ENCODE measurements around the gene TLR8. TPM values are rescaled to one million over a fixed set of nuclear protein-coding genes. Genes with fewer than 3 reads are reported as not detected.

Gene TLR8
- total and polyA plus RNA-seq, 2 experiments from 2014 or later, result not detected

GRCh38 chrX:12967711-12968465, 61.5 kb downstream of the TLR8 start:
- ATAC-seq (no peak), DNase-seq (ENCODE audit: low spot score) (no peak)
- H3K27ac Mint-ChIP-seq, result no peak overlapping the region
- no peaks in the 10 kb centered on the region for H3K36me3 ChIP-seq (ENCODE audit: insufficient read depth)
- H3K36me3 Mint-ChIP-seq (ENCODE audit: low read depth), result peaks cover 26% of the 10 kb centered on the region; the same call in 2 of the 3 replicates
- H3K4me2 ChIP-seq, result no peak overlapping the region
- H4K20me1 ChIP-seq (replicated peaks; ENCODE audit: insufficient read depth), result no peaks in the 10 kb centered on the region
- no peaks in the 10 kb centered on the region for H3K4me1 ChIP-seq (ENCODE audit: insufficient read depth)
- peaks cover 22% of the 10 kb centered on the region for H3K4me1 Mint-ChIP-seq
- peaks cover 23% of the 10 kb centered on the region; the same call in 2 of the 3 replicates for H3K9me3 Mint-ChIP-seq
- no peak overlapping the region for H3K4me3 Mint-ChIP-seq
- no peak overlapping the region for H3K4me3 ChIP-seq
- no peak overlapping the region for H3K27ac ChIP-seq (ENCODE audit: low read depth)
- H3K27me3 Mint-ChIP-seq (ENCODE audit: insufficient read depth, low read depth, poor library complexity), result peaks cover 4% of the 10 kb centered on the region
- H3K9me2 ChIP-seq (ENCODE audit: insufficient read depth), result no peaks in the 10 kb centered on the region
- H3F3A ChIP-seq (replicated peaks; ENCODE audit: low read depth), result no peaks in the 10 kb centered on the region
- H2AFZ ChIP-seq, result no peak overlapping the region
- no peaks in the 10 kb centered on the region for H3K79me2 ChIP-seq (replicated peaks; ENCODE audit: insufficient read depth)
- TF ChIP-seq ZNF331 (CRISPR knock-in tag; IDR thresholded peaks at IDR 0.05; ENCODE audit: low read depth) (no peak), EZH2 (IDR thresholded peaks at IDR 0.05; ENCODE audit: low read depth, unreplicated experiment) (no peak), NANOG (IDR thresholded peaks at IDR 0.05; ENCODE audit: borderline replicate concordance) (no peak), POLR2AphosphoS5 (IDR thresholded peaks at IDR 0.05; ENCODE audit: low read depth) (no peak), ETS1 (IDR thresholded peaks at IDR 0.05) (no peak), CREB1 (CRISPR knock-in tag; IDR thresholded peaks at IDR 0.05; ENCODE audit: low read depth) (no peak), STAT1 (IDR thresholded peaks at IDR 0.05; ENCODE audit: unreplicated experiment) (no peak), ZNF462 (CRISPR knock-in tag; IDR thresholded peaks at IDR 0.05) (no peak), JUNB (IDR thresholded peaks at IDR 0.05; ENCODE audit: unreplicated experiment) (no peak), ZNF114 (CRISPR knock-in tag; IDR thresholded peaks at IDR 0.05) (no peak)
- TF ChIP-seq, protein P1, sequence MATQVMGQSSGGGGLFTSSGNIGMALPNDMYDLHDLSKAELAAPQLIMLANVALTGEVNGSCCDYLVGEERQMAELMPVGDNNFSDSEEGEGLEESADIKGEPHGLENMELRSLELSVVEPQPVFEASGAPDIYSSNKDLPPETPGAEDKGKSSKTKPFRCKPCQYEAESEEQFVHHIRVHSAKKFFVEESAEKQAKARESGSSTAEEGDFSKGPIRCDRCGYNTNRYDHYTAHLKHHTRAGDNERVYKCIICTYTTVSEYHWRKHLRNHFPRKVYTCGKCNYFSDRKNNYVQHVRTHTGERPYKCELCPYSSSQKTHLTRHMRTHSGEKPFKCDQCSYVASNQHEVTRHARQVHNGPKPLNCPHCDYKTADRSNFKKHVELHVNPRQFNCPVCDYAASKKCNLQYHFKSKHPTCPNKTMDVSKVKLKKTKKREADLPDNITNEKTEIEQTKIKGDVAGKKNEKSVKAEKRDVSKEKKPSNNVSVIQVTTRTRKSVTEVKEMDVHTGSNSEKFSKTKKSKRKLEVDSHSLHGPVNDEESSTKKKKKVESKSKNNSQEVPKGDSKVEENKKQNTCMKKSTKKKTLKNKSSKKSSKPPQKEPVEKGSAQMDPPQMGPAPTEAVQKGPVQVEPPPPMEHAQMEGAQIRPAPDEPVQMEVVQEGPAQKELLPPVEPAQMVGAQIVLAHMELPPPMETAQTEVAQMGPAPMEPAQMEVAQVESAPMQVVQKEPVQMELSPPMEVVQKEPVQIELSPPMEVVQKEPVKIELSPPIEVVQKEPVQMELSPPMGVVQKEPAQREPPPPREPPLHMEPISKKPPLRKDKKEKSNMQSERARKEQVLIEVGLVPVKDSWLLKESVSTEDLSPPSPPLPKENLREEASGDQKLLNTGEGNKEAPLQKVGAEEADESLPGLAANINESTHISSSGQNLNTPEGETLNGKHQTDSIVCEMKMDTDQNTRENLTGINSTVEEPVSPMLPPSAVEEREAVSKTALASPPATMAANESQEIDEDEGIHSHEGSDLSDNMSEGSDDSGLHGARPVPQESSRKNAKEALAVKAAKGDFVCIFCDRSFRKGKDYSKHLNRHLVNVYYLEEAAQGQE (IDR thresholded peaks at IDR 0.05; ENCODE audit: unreplicated experiment), result no peak
- TF ChIP-seq, protein P2, sequence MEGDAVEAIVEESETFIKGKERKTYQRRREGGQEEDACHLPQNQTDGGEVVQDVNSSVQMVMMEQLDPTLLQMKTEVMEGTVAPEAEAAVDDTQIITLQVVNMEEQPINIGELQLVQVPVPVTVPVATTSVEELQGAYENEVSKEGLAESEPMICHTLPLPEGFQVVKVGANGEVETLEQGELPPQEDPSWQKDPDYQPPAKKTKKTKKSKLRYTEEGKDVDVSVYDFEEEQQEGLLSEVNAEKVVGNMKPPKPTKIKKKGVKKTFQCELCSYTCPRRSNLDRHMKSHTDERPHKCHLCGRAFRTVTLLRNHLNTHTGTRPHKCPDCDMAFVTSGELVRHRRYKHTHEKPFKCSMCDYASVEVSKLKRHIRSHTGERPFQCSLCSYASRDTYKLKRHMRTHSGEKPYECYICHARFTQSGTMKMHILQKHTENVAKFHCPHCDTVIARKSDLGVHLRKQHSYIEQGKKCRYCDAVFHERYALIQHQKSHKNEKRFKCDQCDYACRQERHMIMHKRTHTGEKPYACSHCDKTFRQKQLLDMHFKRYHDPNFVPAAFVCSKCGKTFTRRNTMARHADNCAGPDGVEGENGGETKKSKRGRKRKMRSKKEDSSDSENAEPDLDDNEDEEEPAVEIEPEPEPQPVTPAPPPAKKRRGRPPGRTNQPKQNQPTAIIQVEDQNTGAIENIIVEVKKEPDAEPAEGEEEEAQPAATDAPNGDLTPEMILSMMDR (conservative IDR thresholded peaks at IDR 0.05; ENCODE audit: low read depth in 2 of 2), result no peak
- no peaks in the 10 kb centered on the region for H3K27me3 ChIP-seq (ENCODE audit: insufficient read depth)

All from GM23338 (cell line).